MM.1S (cell line): ENCODE results near the gene GRK7.

Experiments
- EZH2phosphoT487 ChIP-seq: fragments of 300-600 bp; sonication (generic); IDR thresholded peaks from 2 replicates; pipeline ENCODE4 v1.6.1; 2018; ENCODE audit warnings: antibody characterized with exemption, low read length
- TF ChIP-seq, protein P1 (sequence below): fragments of 300-600 bp; sonication (generic); IDR thresholded peaks from 2 replicates; pipeline ENCODE4 v1.5.1; 2016; ENCODE audit warnings: antibody characterized with exemption, low read length, mixed read lengths

DNA sequence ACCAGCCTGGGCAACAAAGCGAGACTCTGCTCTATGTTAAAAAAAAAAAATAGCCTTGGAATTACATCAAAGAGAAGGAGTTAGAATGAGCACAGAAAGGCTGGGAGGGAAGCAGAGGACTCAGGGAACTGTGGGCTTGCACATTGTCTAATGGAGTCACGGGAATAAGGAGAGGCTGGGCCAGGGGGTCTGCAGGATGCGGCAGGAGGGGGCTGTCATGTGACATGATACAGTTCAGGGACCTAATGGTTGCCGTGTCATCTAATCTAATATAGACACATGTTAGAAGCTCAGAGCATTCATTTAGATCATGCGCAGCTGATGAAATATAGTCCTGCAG lies 32.5 kb downstream of the GRK7 start:
- TF ChIP-seq, protein P1, sequence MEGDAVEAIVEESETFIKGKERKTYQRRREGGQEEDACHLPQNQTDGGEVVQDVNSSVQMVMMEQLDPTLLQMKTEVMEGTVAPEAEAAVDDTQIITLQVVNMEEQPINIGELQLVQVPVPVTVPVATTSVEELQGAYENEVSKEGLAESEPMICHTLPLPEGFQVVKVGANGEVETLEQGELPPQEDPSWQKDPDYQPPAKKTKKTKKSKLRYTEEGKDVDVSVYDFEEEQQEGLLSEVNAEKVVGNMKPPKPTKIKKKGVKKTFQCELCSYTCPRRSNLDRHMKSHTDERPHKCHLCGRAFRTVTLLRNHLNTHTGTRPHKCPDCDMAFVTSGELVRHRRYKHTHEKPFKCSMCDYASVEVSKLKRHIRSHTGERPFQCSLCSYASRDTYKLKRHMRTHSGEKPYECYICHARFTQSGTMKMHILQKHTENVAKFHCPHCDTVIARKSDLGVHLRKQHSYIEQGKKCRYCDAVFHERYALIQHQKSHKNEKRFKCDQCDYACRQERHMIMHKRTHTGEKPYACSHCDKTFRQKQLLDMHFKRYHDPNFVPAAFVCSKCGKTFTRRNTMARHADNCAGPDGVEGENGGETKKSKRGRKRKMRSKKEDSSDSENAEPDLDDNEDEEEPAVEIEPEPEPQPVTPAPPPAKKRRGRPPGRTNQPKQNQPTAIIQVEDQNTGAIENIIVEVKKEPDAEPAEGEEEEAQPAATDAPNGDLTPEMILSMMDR, result no peak
- no peak for TF ChIP-seq EZH2phosphoT487
